ENCODE results near the gene DTD1.

DNA sequence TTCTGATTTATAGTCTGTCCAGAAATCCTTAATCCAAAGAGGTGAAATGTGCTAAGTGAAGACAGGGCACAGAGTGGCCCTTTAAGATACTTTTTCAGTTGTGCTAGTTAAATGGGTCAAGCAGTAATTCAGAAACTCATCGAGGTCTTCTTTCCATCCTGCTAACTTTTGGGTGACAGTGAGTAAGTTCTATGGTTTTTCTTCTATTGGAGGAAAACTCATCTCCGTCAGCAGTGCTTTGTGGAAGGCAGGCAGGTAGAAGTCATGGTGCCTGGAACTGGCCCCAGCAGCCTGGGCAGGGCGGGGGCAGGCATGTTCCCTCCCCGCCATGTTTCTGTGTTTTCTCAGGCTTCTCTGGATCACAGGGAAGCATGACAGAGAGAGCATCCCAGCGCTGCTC lies 159.2 kb downstream of the DTD1 start:
- TF ChIP-seq, protein P1, sequence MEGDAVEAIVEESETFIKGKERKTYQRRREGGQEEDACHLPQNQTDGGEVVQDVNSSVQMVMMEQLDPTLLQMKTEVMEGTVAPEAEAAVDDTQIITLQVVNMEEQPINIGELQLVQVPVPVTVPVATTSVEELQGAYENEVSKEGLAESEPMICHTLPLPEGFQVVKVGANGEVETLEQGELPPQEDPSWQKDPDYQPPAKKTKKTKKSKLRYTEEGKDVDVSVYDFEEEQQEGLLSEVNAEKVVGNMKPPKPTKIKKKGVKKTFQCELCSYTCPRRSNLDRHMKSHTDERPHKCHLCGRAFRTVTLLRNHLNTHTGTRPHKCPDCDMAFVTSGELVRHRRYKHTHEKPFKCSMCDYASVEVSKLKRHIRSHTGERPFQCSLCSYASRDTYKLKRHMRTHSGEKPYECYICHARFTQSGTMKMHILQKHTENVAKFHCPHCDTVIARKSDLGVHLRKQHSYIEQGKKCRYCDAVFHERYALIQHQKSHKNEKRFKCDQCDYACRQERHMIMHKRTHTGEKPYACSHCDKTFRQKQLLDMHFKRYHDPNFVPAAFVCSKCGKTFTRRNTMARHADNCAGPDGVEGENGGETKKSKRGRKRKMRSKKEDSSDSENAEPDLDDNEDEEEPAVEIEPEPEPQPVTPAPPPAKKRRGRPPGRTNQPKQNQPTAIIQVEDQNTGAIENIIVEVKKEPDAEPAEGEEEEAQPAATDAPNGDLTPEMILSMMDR (IDR thresholded peaks at IDR 0.05), result no peak
- no peak for TF ChIP-seq POLR2A (IDR thresholded peaks at IDR 0.05)
